Measurements from ENCODE around the gene SH3TC1.

- TF ChIP-seq CTCF (IDR thresholded peaks at IDR 0.05; ENCODE audit: insufficient read depth, low read length, poor library complexity, severe bottlenecking), result no peak
- no peak for TF ChIP-seq EZH2phosphoT487 (conservative IDR thresholded peaks at IDR 0.05; ENCODE audit: low read length)
Observed at GRCh38 chr4:8157496-8157895, 41.6 kb upstream of the SH3TC1 start.

Measured in SU-DHL-6 (cell line).